Suprapubic skin (tissue), 3 donors: ENCODE results near the gene DCAKD.

Experiments
- CTCF ChIP-seq, 2 donors: fragments of 200-600 bp in 1 of 2; fragments of 450-650 bp in 1 of 2; sonication (generic) in 1 of 2; IDR thresholded peaks; one replicate each; pipeline ENCODE4 v1.5.1; 2016 to 2019; ENCODE audit warnings: antibody characterized with exemption in 2 of 2, mild to moderate bottlenecking in 1 of 2, moderate library complexity in 1 of 2
- EP300 ChIP-seq: sonication (generic); formaldehyde crosslinking; IDR thresholded peaks from one replicate; pipeline ENCODE4 v1.6.1; 2017; ENCODE audit warnings: antibody characterized with exemption
- POLR2A ChIP-seq, 2 donors: fragments of 450-650 bp; IDR thresholded peaks; one replicate each; pipeline ENCODE4 v1.6.1; 2017; ENCODE audit warnings: antibody characterized with exemption in 2 of 2, mild to moderate bottlenecking in 2 of 2, moderate library complexity in 2 of 2

- TF ChIP-seq EP300 (no peak), CTCF (IDR thresholded peaks at IDR 0.05) (no peak), POLR2A (IDR thresholded peaks at IDR 0.05) (no peak)
Observed at GRCh38 chr17:45011767-45012166, 39.7 kb downstream of the DCAKD start.
